H1 (cell line): ENCODE results near the gene RPL3. TPM values are rescaled to one million over a fixed set of nuclear protein-coding genes. Genes with fewer than 3 reads are reported as not detected.

Experiments
- CTCF ChIA-PET: fragments of 300-600 bp; sonication (Branson Sonifier 250); formaldehyde crosslinking; loops from one replicate; lab custom pipeline; 2021; ENCODE audit not compliant: partially characterized antibody; lab: Charles Lee
- POLR2A ChIA-PET: fragments of 300-600 bp; sonication (Branson Sonifier 250); formaldehyde crosslinking; loops from one replicate; lab custom pipeline; 2021; ENCODE audit warnings: inconsistent platforms; ENCODE audit not compliant: partially characterized antibody; lab: Charles Lee
- DNase-seq, 2 experiments: peaks; one replicate each; pipeline versions ENCODE4 v3.0.0 to v3.0.0-alpha.2; 2010 to 2022; ENCODE audit warnings: low spot score in 2 of 2, low read depth in 1 of 2, mixed read lengths in 1 of 2
- FAIRE-seq: peaks from 2 replicates; lab custom pipeline; 2011; peaks lifted over from hg19 to GRCh38; lab: Jason Lieb, UNC
- H2AFZ ChIP-seq: 2 replicates; pipeline ENCODE4 v1.8.1; 2012; ENCODE audit warnings: low read length, inconsistent platforms
- H2AK5ac ChIP-seq: 2 replicates; pipeline ENCODE4 v1.6.1; 2013; ENCODE audit warnings: low read depth, low read length
- H2BK120ac ChIP-seq: replicated peaks from 2 replicates; pipeline ENCODE3; 2013; ENCODE audit warnings: low read depth, low read length, inconsistent platforms
- H2BK12ac ChIP-seq: 2 replicates; pipeline ENCODE4 v1.6.1; 2013; ENCODE audit warnings: low read depth, low read length
- H2BK15ac ChIP-seq: 2 replicates; pipeline ENCODE4 v1.6.1; 2013; ENCODE audit warnings: low read length
- H2BK20ac ChIP-seq: 2 replicates; pipeline ENCODE4 v1.6.1; 2013; ENCODE audit warnings: low read length
- H2BK5ac ChIP-seq: 2 replicates; pipeline ENCODE4 v1.6.1; 2013; ENCODE audit warnings: low read depth, low read length
- H3K14ac ChIP-seq: 2 replicates; pipeline ENCODE4 v1.6.1; 2013; ENCODE audit warnings: inconsistent platforms; ENCODE audit not compliant: insufficient read length
- H3K18ac ChIP-seq: 2 replicates; pipeline ENCODE4 v1.6.1; 2013; ENCODE audit warnings: low read length; ENCODE audit errors: extremely low read depth
- H3K23ac ChIP-seq: 2 replicates; pipeline ENCODE4 v1.6.1; 2013; ENCODE audit warnings: inconsistent platforms; ENCODE audit not compliant: insufficient read length
- H3K23me2 ChIP-seq: 2 replicates; pipeline ENCODE4 v1.6.1; 2013; ENCODE audit warnings: low read depth, low read length
- H3K27ac ChIP-seq: 2 replicates; pipeline ENCODE4 v1.6.1; 2011; ENCODE audit warnings: low read depth, low read length, inconsistent platforms
- H3K27me3 ChIP-seq, 4 experiments: replicated peaks in 1 of 4; 1 replicate in 1 of 4; 2 replicates in 3 of 4; pipeline versions ENCODE4 v1.6.1 to v1.8.1; 2011 to 2013; ENCODE audit warnings: low read length in 3 of 4, mild to moderate bottlenecking in 3 of 4, inconsistent platforms in 2 of 4, mixed read lengths in 2 of 4, moderate library complexity in 1 of 4; ENCODE audit not compliant: control insufficient read depth in 3 of 4, insufficient read depth in 3 of 4; ENCODE audit errors: extremely low read depth in 1 of 4
- H3K36me3 ChIP-seq, 4 experiments: 2 replicates each; pipeline versions ENCODE4 v1.6.1 to v1.8.1; 2011 to 2013; ENCODE audit warnings: mild to moderate bottlenecking in 4 of 4, low read length in 3 of 4, moderate library complexity in 2 of 4, control low read depth in 1 of 4, inconsistent platforms in 1 of 4; ENCODE audit not compliant: insufficient read depth in 4 of 4, control insufficient read depth in 2 of 4
- H3K4ac ChIP-seq: replicated peaks from 2 replicates; pipeline ENCODE3; 2013; ENCODE audit warnings: low read length, low read depth, mixed read lengths, inconsistent platforms; ENCODE audit not compliant: insufficient read length
- H3K4me1 ChIP-seq, 4 experiments: replicated peaks in 1 of 4; 1 replicate in 1 of 4; 2 replicates in 3 of 4; pipeline versions ENCODE4 v1.6.1 to v1.8.1; 2011 to 2013; ENCODE audit warnings: low read length in 3 of 4, inconsistent platforms in 2 of 4, mixed read lengths in 1 of 4; ENCODE audit not compliant: insufficient read depth in 4 of 4, control insufficient read depth in 3 of 4
- H3K4me2 ChIP-seq, 2 experiments: 2 replicates each; pipeline versions ENCODE4 v1.6.1 to v1.8.1; 2011 to 2013; ENCODE audit warnings: low read depth in 2 of 2, low read length in 2 of 2, control low read depth in 1 of 2, inconsistent platforms in 1 of 2, mild to moderate bottlenecking in 1 of 2; ENCODE audit not compliant: insufficient read depth in 1 of 2
- H3K4me3 ChIP-seq, 4 experiments: fragments of 200-600, 300-600 bp in 1 of 4; sonication (generic), shearing (Covaris generic), sonication (Bioruptor Twin) in 1 of 4; 2 replicates each; pipeline versions ENCODE4 v1.5.1 to v1.8.1; 2011 to 2016; ENCODE audit warnings: low read length in 4 of 4, low read depth in 3 of 4, control low read depth in 2 of 4, inconsistent platforms in 2 of 4, mild to moderate bottlenecking in 2 of 4, mixed read lengths in 1 of 4, moderate library complexity in 1 of 4; ENCODE audit not compliant: insufficient read depth in 2 of 4; ENCODE audit errors: extremely low read depth in 1 of 4
- H3K56ac ChIP-seq: replicated peaks from 2 replicates; pipeline ENCODE3; 2013; ENCODE audit warnings: low read depth, mild to moderate bottlenecking, mixed read lengths, low read length, inconsistent platforms; ENCODE audit not compliant: insufficient read length
- H3K79me1 ChIP-seq: 2 replicates; pipeline ENCODE4 v1.6.1; 2013; ENCODE audit warnings: low read depth, low read length, control low read depth
- H3K79me2 ChIP-seq, 2 experiments: 2 replicates each; pipeline versions ENCODE4 v1.6.1 to v1.8.1; 2012 to 2013; ENCODE audit warnings: low read length in 2 of 2, mild to moderate bottlenecking in 2 of 2, inconsistent platforms in 1 of 2; ENCODE audit not compliant: insufficient read depth in 2 of 2, control insufficient read depth in 1 of 2
- H3K9ac ChIP-seq, 4 experiments: replicated peaks in 1 of 4; 1 replicate in 1 of 4; 2 replicates in 3 of 4; pipeline versions ENCODE4 v1.6.1 to v1.8.1; 2011 to 2013; ENCODE audit warnings: low read depth in 3 of 4, low read length in 3 of 4, control low read depth in 2 of 4, mild to moderate bottlenecking in 2 of 4, moderate library complexity in 2 of 4, inconsistent platforms in 1 of 4; ENCODE audit errors: extremely low read depth in 1 of 4
- H3K9me3 ChIP-seq, 2 experiments: 2 replicates each; pipeline versions ENCODE4 v1.6.1 to v1.8.1; 2012 to 2013; ENCODE audit warnings: mild to moderate bottlenecking in 2 of 2, moderate library complexity in 2 of 2, control low read depth in 1 of 2, inconsistent platforms in 1 of 2, low read depth in 1 of 2, low read length in 1 of 2, mixed read lengths in 1 of 2; ENCODE audit not compliant: insufficient read depth in 2 of 2
- H4K20me1 ChIP-seq, 2 experiments: replicated peaks in 1 of 2; 2 replicates each; pipeline versions ENCODE3 to v1.8.1; 2011 to 2013; ENCODE audit warnings: inconsistent platforms in 2 of 2, low read length in 2 of 2, mild to moderate bottlenecking in 1 of 2; ENCODE audit not compliant: insufficient read depth in 2 of 2, control insufficient read depth in 1 of 2
- H4K5ac ChIP-seq: 2 replicates; pipeline ENCODE4 v1.6.1; 2013; ENCODE audit warnings: low read length, low read depth, mixed read lengths, inconsistent platforms; ENCODE audit not compliant: insufficient read length
- H4K8ac ChIP-seq: 2 replicates; pipeline ENCODE4 v1.8.0; 2013; ENCODE audit warnings: mild to moderate bottlenecking, moderate library complexity, low read length, inconsistent platforms; ENCODE audit not compliant: insufficient read depth; ENCODE audit errors: extremely low read depth
- H4K91ac ChIP-seq: replicated peaks from 2 replicates; pipeline ENCODE3; 2013; ENCODE audit warnings: low read length, mixed read lengths, inconsistent platforms; ENCODE audit not compliant: insufficient read length
- BCL11A ChIP-seq, 2 experiments: IDR thresholded peaks; one replicate each; pipeline ENCODE4 v1.6.1; 2011; ENCODE audit warnings: low read depth in 2 of 2, low read length in 2 of 2, mild to moderate bottlenecking in 2 of 2
- HDAC6 ChIP-seq: IDR thresholded peaks from one replicate; pipeline ENCODE4 v1.7.1; 2012; ENCODE audit warnings: low read depth, mild to moderate bottlenecking, inconsistent platforms, low read length, moderate library complexity
- POLR2AphosphoS5 ChIP-seq: IDR thresholded peaks from 2 replicates; pipeline ENCODE4 v1.6.1; 2011; ENCODE audit warnings: low read depth, low read length
- SP4 ChIP-seq: IDR thresholded peaks from 2 replicates; pipeline ENCODE4 v1.6.1; 2012; ENCODE audit warnings: low read length, inconsistent platforms
- TAF1 ChIP-seq: IDR thresholded peaks from 2 replicates; pipeline ENCODE4 v1.6.1; 2011; ENCODE audit warnings: mild to moderate bottlenecking, low read depth, low read length
- WGBS, 2 experiments: shearing (Covaris generic) in 1 of 2; methylation state at CpG; one replicate each; pipeline versions ENCODE4 v1.1.6 to v1.1.7; 2013 to 2015; ENCODE audit warnings: low lambda C conversion rate in 2 of 2, mixed read lengths in 2 of 2, inconsistent platforms in 1 of 2, low coverage in 1 of 2, missing lambda C conversion rate in 1 of 2; ENCODE audit not compliant: insufficient replicate concordance in 2 of 2, insufficient coverage in 1 of 2, insufficient read length in 1 of 2; ENCODE audit errors: extremely low coverage in 1 of 2, missing lambda C conversion rate in 1 of 2; 5-methylcytosine and 5-hydroxymethylcytosine counted together
- polyA plus RNA-seq, 7 experiments: library from polyadenylated mRNA; depleted of rRNA in 3 of 7; stranded (reverse) in 5 of 7; unstranded in 2 of 7; fragments of >200 nt in 5 of 7; fragments of 200-250 nt in 2 of 7; gene quantifications; 1 replicate in 5 of 7; 2 replicates in 1 of 7; 4 replicates in 1 of 7; pipeline versions ENCODE4 v1.2.1 to v1.2.3, GENCODE V29; 2011 to 2013; ENCODE audit warnings: missing spikeins in 2 of 7, mixed read lengths in 2 of 7
- total RNA-seq: library from RNA; stranded (reverse); fragmentation: NEBNext Ultra II Directional; extraction: Animal tissue kit (Norgen Biotek cat#: 25700); gene quantifications from 2 replicates; pipeline ENCODE4 v1.2.1, GENCODE V29; 2021
- TF ChIP-seq, protein P1 (sequence below): IDR thresholded peaks from 2 replicates; pipeline ENCODE4 v1.6.1; 2012; ENCODE audit warnings: low read length, inconsistent platforms

RPL3 gene
- total and polyA plus RNA-seq, 2 of the 8 experiments (the other 6 are each of a cell fraction or from before 2014, with no cell fraction given) = 2,865 to 5,466 TPM

DNA sequence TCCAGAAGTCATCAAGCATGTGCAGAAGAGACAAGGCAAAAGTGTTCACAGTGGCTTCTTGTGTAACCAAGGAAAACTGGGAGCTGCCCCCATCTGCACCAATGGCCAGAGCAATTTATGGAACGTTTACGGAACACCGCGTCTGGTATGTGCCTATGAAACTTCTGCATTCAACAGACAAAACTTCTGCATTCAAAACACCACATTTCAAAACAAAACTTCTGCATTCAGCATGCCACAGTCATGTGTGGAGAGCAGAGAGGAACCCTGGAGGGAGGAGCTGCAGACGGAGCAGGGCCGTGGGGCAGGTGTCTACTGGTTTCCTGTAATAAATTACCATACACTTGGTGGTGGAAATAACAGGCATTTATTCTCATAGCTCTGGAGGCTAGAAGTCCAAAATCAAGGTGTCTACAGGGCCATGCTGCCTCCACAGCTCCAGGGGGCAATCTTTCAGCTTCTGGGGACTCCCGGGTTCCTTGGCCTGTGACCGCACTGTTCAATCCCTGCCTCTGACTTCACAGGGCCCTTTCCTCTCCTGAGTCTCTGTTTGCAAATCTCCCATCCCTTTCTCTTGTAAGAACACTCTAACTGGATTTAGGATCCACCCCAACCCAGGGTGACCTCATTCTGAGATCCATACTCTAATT lies 32.2 kb downstream of the RPL3 start:
- Histone ChIP-seq H3K79me2 (no peaks in the 10 kb centered on the region), H3K23ac (no peak overlapping the region), H4K5ac (no peak overlapping the region), H2BK12ac (0 out of 2 replicates have a peak overlapping the region, but pooled peaks have one; percentile 17), H3K4me2 (no peak overlapping the region), H3K14ac (no peak overlapping the region), H3K27me3 (no peaks in the 10 kb centered on the region), H3K9me3 (no peaks in the 10 kb centered on the region), H4K8ac (no peak overlapping the region; the same call in 1 of the 2 replicates), H2AFZ (no peak overlapping the region), H3K4me1 (peaks cover 0 to 7% (median under 1%) of the 10 kb centered on the region in 4 experiments; a peak in 3 of 7 replicates), H2BK120ac (no peak overlapping the region), H2BK15ac (no peak overlapping the region), H2BK5ac (no peak overlapping the region), H3K4ac (no peak overlapping the region), H3K56ac (no peak overlapping the region), H3K27ac (no peak overlapping the region), H4K20me1 (peaks cover 0 to 1% of the 10 kb centered on the region in 2 experiments), H3K4me3 (no peak overlapping the region), H3K18ac (no peak overlapping the region), H3K79me1 (no peaks in the 10 kb centered on the region), H3K9ac (no peak overlapping the region), H2AK5ac (no peak overlapping the region), H4K91ac (no peak overlapping the region), H3K23me2 (no peaks in the 10 kb centered on the region), H2BK20ac (no peak overlapping the region)
- DNase-seq = no peak
- FAIRE-seq = no peak
- 91% methylated on average over 8 of the region's 8 CpGs; no CpG with 5 or more reads in 1 of the 2 experiments for WGBS, 2 experiments
- TF ChIP-seq TAF1 = no peak
- TF ChIP-seq SP4 = no peak
- no peak for TF ChIP-seq POLR2AphosphoS5
- TF ChIP-seq HDAC6 = no peak
- TF ChIP-seq BCL11A (IDR thresholded peaks at IDR 0.05; ENCODE audit: low read depth in 2 of 2, low read length in 2 of 2) = no peak
- TF ChIP-seq, protein P1, sequence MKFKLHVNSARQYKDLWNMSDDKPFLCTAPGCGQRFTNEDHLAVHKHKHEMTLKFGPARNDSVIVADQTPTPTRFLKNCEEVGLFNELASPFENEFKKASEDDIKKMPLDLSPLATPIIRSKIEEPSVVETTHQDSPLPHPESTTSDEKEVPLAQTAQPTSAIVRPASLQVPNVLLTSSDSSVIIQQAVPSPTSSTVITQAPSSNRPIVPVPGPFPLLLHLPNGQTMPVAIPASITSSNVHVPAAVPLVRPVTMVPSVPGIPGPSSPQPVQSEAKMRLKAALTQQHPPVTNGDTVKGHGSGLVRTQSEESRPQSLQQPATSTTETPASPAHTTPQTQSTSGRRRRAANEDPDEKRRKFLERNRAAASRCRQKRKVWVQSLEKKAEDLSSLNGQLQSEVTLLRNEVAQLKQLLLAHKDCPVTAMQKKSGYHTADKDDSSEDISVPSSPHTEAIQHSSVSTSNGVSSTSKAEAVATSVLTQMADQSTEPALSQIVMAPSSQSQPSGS = no peak
- TF ChIP-seq, all 59 proteins: peak for 0
- H3K36me3 ChIP-seq = no peaks in the 10 kb centered on the region
- CTCF ChIA-PET = interaction anchor here (1.0 to 1.8 kb wide), 5 partner anchors 13 to 518 kb away, joined by 3 to 9 read pairs (median 3); no protein-coding TSS in a partner anchor
- POLR2A ChIA-PET = interaction anchor here (0.8 to 37.3 kb wide), 4 partner anchors 30 to 112 kb away, joined by 3 to 692 read pairs (median 4); partner anchors contain the start of genes PDGFB and RPL3
